ENCODE results near the gene MPV17L.
"Not testable (repeated sequence)": the region's sequence is repeated elsewhere in the genome, so short reads cannot be mapped to it uniquely, and the experiment has no call there.

The MPV17L gene

DNA sequence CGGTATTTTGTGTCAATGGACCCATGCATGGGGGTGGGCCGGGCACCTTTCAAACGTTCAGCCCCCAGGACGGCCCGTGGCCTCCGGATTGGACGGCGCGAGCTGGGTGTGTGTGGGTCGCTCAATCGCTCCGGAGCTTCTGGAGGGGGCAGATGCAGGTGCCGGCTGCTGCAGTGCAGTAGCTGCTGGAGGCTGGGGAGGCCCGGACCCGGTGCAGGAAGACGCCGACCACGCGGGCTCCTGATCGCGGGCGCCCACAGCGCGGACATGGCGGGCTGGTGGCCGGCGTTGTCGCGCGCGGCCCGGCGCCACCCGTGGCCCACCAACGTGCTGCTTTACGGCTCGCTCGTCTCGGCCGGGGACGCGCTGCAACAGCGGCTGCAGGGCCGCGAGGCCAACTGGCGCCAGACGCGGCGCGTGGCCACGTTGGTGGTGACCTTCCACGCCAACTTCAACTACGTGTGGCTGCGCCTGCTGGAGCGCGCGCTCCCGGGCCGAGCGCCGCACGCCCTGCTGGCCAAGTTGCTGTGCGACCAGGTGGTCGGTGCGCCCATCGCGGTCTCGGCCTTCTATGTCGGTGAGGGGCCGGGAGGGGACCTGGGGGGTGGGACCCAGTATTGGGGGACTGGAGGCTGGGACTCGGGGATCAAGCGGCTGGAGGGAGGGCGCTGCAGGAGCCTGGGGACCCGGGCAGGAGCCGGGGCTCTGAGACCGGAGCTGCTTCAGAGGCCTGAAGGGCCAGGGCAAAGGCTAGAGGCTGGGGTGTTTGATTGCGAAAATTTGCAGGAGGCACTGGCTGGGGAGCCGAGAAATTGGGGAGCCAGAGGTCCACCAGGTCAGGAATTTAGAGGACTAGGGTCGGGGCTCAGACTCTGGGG lies at the start of gene MPV17L:
Gene MPV17L (plus strand): TSS at position 124 of the 878 bp plus-strand sequence. CDS start 144 bp downstream, at position 268.
- not testable (repeated sequence) for DNase-seq (ENCODE audit: low read depth in 2 of 2)

DNA sequence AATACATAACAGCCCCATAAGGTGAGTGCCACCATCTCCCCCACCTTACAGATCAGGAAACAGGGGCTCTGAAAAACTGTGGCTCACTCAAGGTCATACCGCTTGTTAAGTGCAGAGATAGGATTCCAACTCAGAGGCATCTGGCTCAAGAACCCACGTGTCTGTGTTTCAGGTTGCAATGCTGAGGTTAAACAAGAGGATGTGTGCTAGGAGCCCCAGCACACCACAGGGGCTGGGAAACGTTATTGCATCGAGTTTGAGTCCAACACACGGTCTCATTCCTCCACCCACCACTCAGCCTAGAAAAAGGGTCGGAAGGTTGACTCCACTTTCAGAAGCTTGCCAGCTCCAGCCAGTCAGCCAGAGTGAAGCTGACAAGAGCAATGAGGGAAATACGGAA lies 46.8 kb upstream of the MPV17L start:
- DNase-seq (ENCODE audit: low read depth in 2 of 2): not testable (repeated sequence)

GRCh38 chr16:15351251-15351650 lies 44.3 kb upstream of the MPV17L start:
- DNase-seq (ENCODE audit: low read depth in 2 of 2): not testable (repeated sequence)

DNA sequence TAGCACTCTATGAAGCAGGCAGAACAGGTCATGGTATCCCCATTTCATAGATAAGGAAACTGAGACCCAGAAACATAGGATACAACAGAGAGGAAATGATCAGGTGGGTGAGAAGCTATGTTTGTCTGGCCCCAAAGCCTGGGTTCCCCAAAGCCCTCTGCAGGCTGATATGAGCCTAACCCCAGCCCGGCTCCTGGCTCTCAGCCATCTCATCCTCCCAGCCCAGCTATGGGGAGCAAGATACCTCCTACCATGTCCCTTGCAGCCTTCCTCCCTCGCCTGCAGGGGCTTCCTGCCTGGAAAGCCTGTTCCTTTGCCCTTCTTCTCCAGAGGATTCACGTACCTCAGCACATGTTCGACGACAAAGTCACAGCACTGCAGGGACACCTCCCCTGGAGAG lies 43.8 kb upstream of the MPV17L start:
- DNase-seq (ENCODE audit: low read depth in 2 of 2): not testable (repeated sequence)

DNA sequence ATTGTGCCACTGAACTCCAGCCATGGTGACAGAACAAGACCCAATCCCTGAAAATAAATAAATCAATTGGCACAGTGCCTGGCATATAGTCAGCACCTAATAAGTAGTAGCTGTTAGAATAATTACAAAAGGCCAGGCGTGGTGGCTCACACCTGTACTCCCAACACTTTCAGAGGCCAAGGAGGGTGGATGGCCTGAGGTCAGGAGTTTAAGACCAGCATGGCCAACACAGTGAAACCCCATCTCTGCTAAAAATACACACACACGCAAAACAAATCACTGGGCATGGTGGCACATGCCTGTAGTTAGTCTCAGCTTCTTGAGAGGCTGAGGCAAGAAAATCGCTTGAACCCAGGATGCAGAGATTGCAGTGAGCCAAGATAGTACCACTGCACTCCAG lies 42.7 kb upstream of the MPV17L start:
- not testable (repeated sequence) for DNase-seq (ENCODE audit: low read depth in 2 of 2)

GRCh38 chr16:15354846-15355245 lies 40.7 kb upstream of the MPV17L start:
- DNase-seq (ENCODE audit: low read depth in 2 of 2): not testable (repeated sequence)

- DNase-seq (ENCODE audit: low read depth in 2 of 2): not testable (repeated sequence)
These were observed 38.1 kb upstream of the MPV17L start for GRCh38 chr16:15357495-15357894.

- DNase-seq (ENCODE audit: low read depth in 2 of 2): not testable (repeated sequence)
These were observed 17.4 kb upstream of the MPV17L start, which contains the start of gene NPIPA5 for GRCh38 chr16:15378194-15378593. Gene NPIPA5 (minus strand): TSS chr16:15378294. CDS start chr16:15378294, 0 bp downstream.

GRCh38 chr16:15382810-15383209 lies 12.7 kb upstream of the MPV17L start:
- not testable (repeated sequence) for DNase-seq (ENCODE audit: low read depth in 2 of 2)

GRCh38 chr16:15388060-15388459 lies 7.5 kb upstream of the MPV17L start:
- DNase-seq (ENCODE audit: low read depth in 2 of 2): not testable (repeated sequence)

- DNase-seq (ENCODE audit: low read depth in 2 of 2): not testable (repeated sequence)
These were observed 5.6 kb upstream of the MPV17L start for GRCh38 chr16:15389916-15390315.

- not testable (repeated sequence) for DNase-seq (ENCODE audit: low read depth in 2 of 2)
These were observed 2.5 kb upstream of the MPV17L start for GRCh38 chr16:15393025-15393424.

GRCh38 chr16:15396509-15396829 lies 915 bp downstream of the MPV17L start:
- DNase-seq (ENCODE audit: low read depth in 2 of 2): not testable (repeated sequence)

DNA sequence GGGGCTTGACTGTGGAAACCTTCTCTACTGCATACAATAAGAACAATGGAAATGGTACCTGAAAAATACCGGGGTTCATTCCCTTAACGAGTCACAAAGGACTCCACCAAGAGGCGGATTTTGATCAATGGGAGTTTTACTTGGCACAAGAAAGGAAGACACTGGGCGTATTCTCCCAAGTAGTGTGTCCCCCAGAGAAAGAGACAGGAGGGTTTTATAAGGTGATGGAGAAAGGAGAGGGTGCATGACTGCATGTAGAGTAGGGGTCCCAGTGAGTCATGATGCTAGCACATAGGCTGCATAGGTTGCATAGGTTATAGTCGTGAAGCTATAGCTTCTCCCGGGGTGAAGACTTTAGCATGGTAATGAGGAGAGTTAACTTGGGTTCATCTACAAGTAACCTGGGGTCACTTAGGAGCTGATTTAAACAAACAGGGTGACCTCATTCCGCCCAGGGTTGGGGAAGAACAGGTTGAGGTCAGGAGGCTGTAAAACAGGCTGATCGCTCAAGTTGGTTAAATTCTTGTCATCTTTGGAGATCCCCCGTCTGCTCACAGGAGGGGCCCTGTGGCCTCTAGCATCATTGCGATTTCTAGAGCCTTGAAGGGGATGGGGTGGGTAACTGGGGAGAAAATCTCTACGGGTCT lies 1.5 kb downstream of the MPV17L start:
- DNase-seq (ENCODE audit: low read depth in 2 of 2): no peak

DNA sequence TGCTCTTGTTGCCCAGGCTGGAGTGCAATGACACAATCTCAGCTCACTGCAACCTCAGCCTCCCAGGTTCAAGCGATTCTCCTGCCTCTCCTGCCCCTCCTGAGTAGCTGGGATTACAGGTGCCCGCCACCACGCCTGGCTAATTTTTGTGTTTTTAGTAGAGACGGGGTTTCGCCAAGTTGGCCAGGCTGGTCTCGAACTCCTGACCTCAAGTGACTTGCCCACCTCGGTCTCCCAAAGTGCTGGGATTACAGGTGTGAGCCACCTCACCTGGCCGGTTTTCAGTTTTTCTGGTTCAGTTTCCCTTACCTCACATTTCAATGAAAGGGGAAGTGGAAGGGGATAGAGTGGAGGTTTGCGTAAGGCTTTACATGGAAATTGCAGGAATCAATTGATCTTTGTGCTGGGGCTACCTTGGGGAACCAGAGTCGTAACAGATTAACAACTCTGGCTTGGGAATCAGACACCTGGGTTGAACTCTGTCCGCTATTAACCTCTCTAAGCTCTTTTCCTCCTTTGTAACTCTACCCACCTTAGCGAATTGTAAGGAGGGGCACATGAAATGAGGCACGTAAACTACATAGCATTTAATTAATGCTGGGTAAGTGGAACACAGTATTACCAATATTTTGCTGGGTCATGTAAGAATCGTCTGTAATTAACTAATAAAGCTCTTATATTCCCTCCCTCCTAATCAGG lies 3.2 kb downstream of the MPV17L start:
- no peak for DNase-seq (ENCODE audit: low read depth in 2 of 2)

GRCh38 chr16:15399317-15399716 lies 3.8 kb downstream of the MPV17L start:
- no peak for DNase-seq (ENCODE audit: low read depth in 2 of 2)

GRCh38 chr16:15400314-15400713 lies 4.8 kb downstream of the MPV17L start:
- not testable (repeated sequence) for DNase-seq (ENCODE audit: low read depth in 2 of 2)

DNA sequence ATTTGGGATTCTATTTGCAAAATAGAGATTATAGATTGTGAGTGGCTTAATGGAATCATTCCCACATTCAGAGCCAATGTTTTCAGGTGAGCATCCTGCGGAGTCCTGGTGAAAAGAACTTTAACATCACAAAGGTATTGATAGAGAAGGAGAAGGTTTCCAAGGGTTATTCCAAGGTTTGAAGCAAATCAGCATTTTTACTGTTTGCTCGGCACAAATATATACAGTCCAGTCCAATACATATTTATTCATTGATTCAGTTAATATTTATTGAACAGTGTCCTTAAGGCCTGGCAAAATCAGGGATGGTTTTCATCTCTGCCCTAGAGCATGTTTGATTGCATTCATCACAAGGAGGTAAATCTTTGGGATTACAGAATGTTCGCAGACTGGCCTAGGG lies 6.4 kb downstream of the MPV17L start:
- DNase-seq (ENCODE audit: low read depth in 2 of 2): no peak

DNA sequence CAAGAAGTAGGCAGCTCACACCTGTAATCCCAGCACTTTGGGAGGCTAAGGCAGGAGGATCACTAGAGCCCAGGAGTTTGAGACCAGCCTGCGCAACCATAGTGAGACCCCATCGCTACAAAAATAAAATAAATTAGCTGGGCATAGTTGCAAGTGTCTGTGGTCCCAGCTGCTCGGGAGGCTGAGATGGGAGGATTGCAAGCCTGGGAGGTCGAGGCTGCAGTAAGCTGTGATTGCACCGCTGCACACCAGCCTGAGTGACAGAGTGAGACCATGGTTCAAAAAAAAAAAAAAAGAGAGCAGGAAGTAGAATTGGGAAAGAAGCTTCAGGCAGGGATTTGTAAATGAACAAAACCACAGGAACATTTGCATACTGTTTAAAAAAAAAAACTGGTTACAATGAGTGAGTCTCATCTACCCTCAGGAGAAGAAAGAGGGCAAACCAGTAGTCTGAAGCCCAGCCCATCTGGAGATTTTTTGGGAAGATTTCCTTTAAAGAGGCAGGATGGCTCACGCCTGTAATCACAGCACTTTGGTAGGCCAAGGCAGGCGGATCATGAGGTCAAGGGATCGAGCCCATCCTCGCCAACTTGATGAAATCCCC lies 7.9 kb downstream of the MPV17L start:
- DNase-seq (ENCODE audit: low read depth in 2 of 2): no peak

DNA sequence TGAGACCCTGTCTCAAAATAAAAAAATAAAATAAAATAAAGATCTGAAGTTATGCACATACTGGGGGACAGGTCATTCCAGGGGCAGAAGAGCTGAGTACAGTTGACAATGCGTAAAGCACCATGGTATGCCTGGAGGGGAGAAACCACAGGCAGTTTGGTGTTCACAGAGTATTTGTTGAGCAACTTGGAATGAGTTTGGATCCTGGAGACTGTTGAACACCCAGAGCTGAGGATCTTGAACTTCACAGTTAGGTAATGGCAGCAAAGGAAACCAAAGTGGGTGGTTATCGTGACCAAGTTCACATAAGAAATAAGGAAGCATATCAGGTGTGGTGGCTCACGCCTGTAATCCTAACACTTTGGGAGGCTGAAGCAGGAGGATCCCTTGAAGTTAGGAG lies 8.5 kb downstream of the MPV17L start:
- DNase-seq (ENCODE audit: low read depth in 2 of 2): not testable (repeated sequence)

DNA sequence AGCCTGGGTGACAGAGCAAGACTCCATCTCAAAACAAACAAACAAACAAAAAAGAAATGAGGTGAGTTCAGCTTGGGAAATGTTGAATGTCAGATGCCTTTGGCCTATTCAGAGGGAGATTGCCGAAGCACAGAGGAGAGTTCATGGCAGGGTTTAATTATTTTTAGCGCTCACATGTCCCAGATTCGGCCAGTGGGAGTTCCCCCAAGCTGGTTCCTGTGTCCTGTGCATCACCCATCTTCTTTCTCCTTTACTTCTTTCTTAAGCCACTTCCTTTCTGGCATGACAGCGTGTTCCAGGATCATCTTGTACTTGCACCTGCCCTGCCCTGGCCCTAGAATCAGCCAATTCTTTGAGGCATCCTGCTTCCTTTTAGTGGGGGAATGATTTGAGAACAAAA lies 9.2 kb downstream of the MPV17L start:
- no peak for DNase-seq (ENCODE audit: low read depth in 2 of 2)

- DNase-seq (ENCODE audit: low read depth in 2 of 2): not testable (repeated sequence)
These were observed 12.2 kb downstream of the MPV17L start for GRCh38 chr16:15407756-15408155.

All from stimulated activated CD8-positive, alpha-beta memory T cell treated with anti-CD3 and anti-CD28 coated beads, Interleukin-2, amount 100 ng/mL, for 48 hours (primary cell).